B cell (primary cell): Measurements from ENCODE around the gene COL9A3. TPM values are rescaled to one million over a fixed set of nuclear protein-coding genes. Genes with fewer than 3 reads are reported as not detected.

Experiments
- ATAC-seq: fragments of 200-7000 bp; cut with Tn5 transposase; one replicate; pipeline ENCODE4 v1.10.0; 2021; ENCODE audit warnings: low read depth, mild to moderate bottlenecking, moderate number of reproducible peaks, moderate library complexity
- CTCF ChIA-PET: fragments of 350-600 bp; sonication (Branson Sonifier 250); formaldehyde crosslinking; loops from one replicate; lab custom pipeline; 2021; ENCODE audit warnings: antibody characterized with exemption, inconsistent platforms; lab: Charles Lee
- POLR2A ChIA-PET: fragments of 350-600 bp; sonication (Branson Sonifier 250); formaldehyde crosslinking; loops from one replicate; lab custom pipeline; 2021; ENCODE audit warnings: antibody characterized with exemption; lab: Charles Lee
- DNase-seq: peaks from one replicate; pipeline ENCODE4 v3.0.0; 2013
- H2AFZ ChIP-seq: 2 replicates; pipeline ENCODE4 v1.6.1; 2012; ENCODE audit warnings: mild to moderate bottlenecking, low read depth, low read length; ENCODE audit not compliant: insufficient read depth, poor library complexity, severe bottlenecking
- H3K27ac ChIP-seq, 2 donors: 1 replicate in 1 of 2; 2 replicates in 1 of 2; pipeline ENCODE4 v1.5.1; 2012 to 2013; ENCODE audit warnings: low read length in 2 of 2, mild to moderate bottlenecking in 2 of 2, moderate library complexity in 1 of 2
- H3K27me3 ChIP-seq, 4 experiments: fragments of 200-600 bp in 1 of 4; sonication (generic) in 1 of 4; replicated peaks in 1 of 4; 1 replicate in 2 of 4; 2 replicates in 2 of 4; pipeline versions ENCODE4 v1.6.1 to v1.7.0; 2013 to 2016; ENCODE audit warnings: low read length in 3 of 4, mild to moderate bottlenecking in 2 of 4, mixed read lengths in 1 of 4, moderate library complexity in 1 of 4; ENCODE audit not compliant: insufficient read depth in 4 of 4, control insufficient read depth in 3 of 4; ENCODE audit errors: control extremely low read depth in 1 of 4
- H3K36me3 ChIP-seq, 2 experiments: replicated peaks in 1 of 2; 1 replicate in 1 of 2; 2 replicates in 1 of 2; pipeline versions ENCODE4 v1.6.1 to v1.7.1; 2013; ENCODE audit warnings: low read length in 1 of 2; ENCODE audit not compliant: insufficient read depth in 2 of 2, control insufficient read depth in 1 of 2; ENCODE audit errors: control extremely low read depth in 1 of 2, extremely low read depth in 1 of 2
- H3K4me1 ChIP-seq, 2 donors: fragments of 200-600 bp in 1 of 2; sonication (generic) in 1 of 2; 1 replicate in 1 of 2; 2 replicates in 1 of 2; pipeline versions ENCODE4 v1.5.1 to v1.6.1; 2013 to 2017; ENCODE audit warnings: low read length in 2 of 2; ENCODE audit not compliant: control insufficient read depth in 2 of 2, insufficient read depth in 2 of 2
- H3K4me2 ChIP-seq: replicated peaks from 2 replicates; pipeline ENCODE3; 2012; ENCODE audit warnings: mild to moderate bottlenecking, low read depth, low read length; ENCODE audit not compliant: poor library complexity, severe bottlenecking
- H3K4me3 ChIP-seq, 5 experiments: fragments of 200-600 bp in 1 of 5; sonication (generic) in 1 of 5; 1 replicate in 3 of 5; 2 replicates in 2 of 5; pipeline versions ENCODE4 v1.5.1 to v1.7.0; 2011 to 2016; ENCODE audit warnings: low read length in 4 of 5, mild to moderate bottlenecking in 4 of 5, low read depth in 2 of 5, control low read depth in 1 of 5, moderate library complexity in 1 of 5; ENCODE audit not compliant: insufficient read depth in 1 of 5; ENCODE audit errors: control extremely low read depth in 1 of 5, extremely low read depth in 1 of 5
- H3K79me2 ChIP-seq: fragments of 200-600 bp; sonication (generic); one replicate; pipeline ENCODE4 v1.6.0; 2016; ENCODE audit warnings: low read length; ENCODE audit not compliant: control insufficient read depth, insufficient read depth
- H3K9ac ChIP-seq: fragments of 200-600 bp; sonication (generic); 2 replicates; pipeline ENCODE4 v1.6.1; 2017; ENCODE audit warnings: mild to moderate bottlenecking, low read length, moderate library complexity
- H3K9me3 ChIP-seq, 3 donors: one replicate each; pipeline versions ENCODE4 v1.6.1 to v1.7.1; 2013; ENCODE audit warnings: low read length in 2 of 3; ENCODE audit not compliant: control insufficient read depth in 2 of 3, insufficient read depth in 1 of 3; ENCODE audit errors: control extremely low read depth in 1 of 3
- H4K20me1 ChIP-seq: 2 replicates; pipeline ENCODE4 v1.6.0; 2012; ENCODE audit warnings: mild to moderate bottlenecking, low read length; ENCODE audit not compliant: insufficient read depth, control insufficient read depth, poor library complexity, severe bottlenecking
- H3K27ac Mint-ChIP-seq: one replicate; pipeline ENCODE4 v1.8.0; 2021; ENCODE audit warnings: mixed read lengths
- H3K27me3 Mint-ChIP-seq: one replicate; pipeline ENCODE4 v1.8.0; 2021; ENCODE audit warnings: mixed read lengths
- H3K4me1 Mint-ChIP-seq: one replicate; pipeline ENCODE4 v1.8.0; 2021; ENCODE audit warnings: mixed read lengths
- H3K4me3 Mint-ChIP-seq: one replicate; pipeline ENCODE4 v1.8.0; 2021; ENCODE audit warnings: mixed read lengths
- H3K9me3 Mint-ChIP-seq: one replicate; pipeline ENCODE4 v1.8.0; 2022; ENCODE audit warnings: mixed read lengths; ENCODE audit not compliant: insufficient read depth
- EZH2 ChIP-seq: IDR thresholded peaks from 2 replicates; pipeline ENCODE4 v1.6.1; 2012; ENCODE audit warnings: borderline replicate concordance, low read depth, mild to moderate bottlenecking, moderate library complexity, low read length; ENCODE audit not compliant: insufficient read depth, poor library complexity, severe bottlenecking
- WGBS: methylation state at CpG from one replicate; pipeline ENCODE4 v1.1.5; 2013; ENCODE audit warnings: missing lambda C conversion rate; ENCODE audit not compliant: insufficient coverage; 5-methylcytosine and 5-hydroxymethylcytosine counted together
- intact Hi-C: fragments of 100-400 bp; cut with micrococcal nuclease; formaldehyde crosslinking; loops from one replicate; pipeline ENCODE4 v1.10.0; 2022
- polyA plus RNA-seq: library from polyadenylated mRNA; depleted of rRNA; stranded (reverse); fragments of >200 nt; gene quantifications from 2 replicates; pipeline ENCODE4 v1.2.3, GENCODE V29; 2012
- total RNA-seq, 2 donors: library from RNA; stranded (reverse); fragments of 120-200 nt in 1 of 2; gene quantifications; 1 replicate in 1 of 2; 2 replicates in 1 of 2; pipeline versions ENCODE4 v1.2.3 to v1.2.4, GENCODE V29; 2013 to 2022
- TF ChIP-seq, protein P1 (sequence below): fragments of 200-600 bp; IDR thresholded peaks from one replicate; pipeline ENCODE4 v1.8.0; 2022; ENCODE audit warnings: antibody characterized with exemption, mild to moderate bottlenecking

Gene COL9A3
- total and polyA plus RNA-seq, 2 donors (not counting 1 experiment from before 2014, with no cell fraction given): 10.7 to 96.3 TPM

DNA sequence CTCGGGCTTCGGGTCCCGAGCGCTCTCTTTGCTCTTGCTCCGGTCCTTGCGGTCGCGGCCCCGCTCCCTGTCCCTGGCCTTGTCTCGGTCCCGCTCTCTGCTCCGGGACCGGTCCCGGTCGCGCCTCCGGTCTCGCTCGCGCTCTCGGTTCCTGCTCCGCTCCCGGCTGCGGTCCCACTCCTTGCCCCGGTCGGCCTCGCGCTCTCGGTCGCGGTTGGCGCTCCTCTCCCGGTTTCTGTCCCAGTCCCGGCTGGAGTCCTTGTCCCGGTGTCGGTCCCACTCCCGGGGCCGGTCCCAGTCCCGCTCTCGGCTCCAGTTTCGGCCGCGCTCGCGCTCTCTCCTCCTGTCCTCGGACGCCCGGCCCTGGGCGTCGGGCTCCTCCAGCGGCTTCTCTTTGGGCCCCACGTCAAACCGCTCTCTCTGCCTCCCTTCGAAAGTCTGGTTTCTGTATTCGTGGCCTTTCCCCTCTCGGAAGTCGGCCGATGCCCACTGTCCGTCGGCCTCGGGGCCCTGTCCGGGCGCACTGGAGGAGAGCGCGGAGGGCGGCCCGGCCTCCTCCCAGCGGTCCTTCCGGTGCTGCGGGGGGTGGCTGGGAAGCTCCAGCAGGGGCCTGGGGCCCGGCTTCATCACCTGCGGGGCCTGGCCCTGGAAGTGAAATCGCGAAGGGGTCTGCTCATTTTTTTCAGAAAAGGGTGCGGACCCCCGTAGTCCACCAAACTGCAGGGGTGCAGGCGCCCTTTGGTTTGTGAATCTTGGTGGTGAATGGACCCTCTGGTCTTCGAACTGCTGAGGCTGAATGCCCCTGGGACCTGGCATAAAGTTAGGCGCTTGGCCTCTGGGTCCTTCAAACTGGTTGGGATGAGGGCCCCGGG lies 62.7 kb downstream of the COL9A3 start:
- H3K4me3 ChIP-seq: no peak overlapping the region
- ChIA-PET CTCF (no interaction called here), POLR2A (no interaction called here)
- no peaks in the 10 kb centered on the region for H3K27me3 Mint-ChIP-seq
- H3K4me2 ChIP-seq: no peak overlapping the region
- H3K4me3 Mint-ChIP-seq: no peak overlapping the region
- ATAC-seq (no peak), DNase-seq (no peak)
- no peaks in the 10 kb centered on the region for H3K9me3 ChIP-seq
- 92% methylated on average over 75 of the region's 80 CpGs for WGBS
- no peak overlapping the region for H3K27ac ChIP-seq
- H4K20me1 ChIP-seq: no peaks in the 10 kb centered on the region
- peaks cover 1% of the 10 kb centered on the region for H3K4me1 Mint-ChIP-seq
- intact Hi-C loops: no loop called here
- TF ChIP-seq, protein P1, sequence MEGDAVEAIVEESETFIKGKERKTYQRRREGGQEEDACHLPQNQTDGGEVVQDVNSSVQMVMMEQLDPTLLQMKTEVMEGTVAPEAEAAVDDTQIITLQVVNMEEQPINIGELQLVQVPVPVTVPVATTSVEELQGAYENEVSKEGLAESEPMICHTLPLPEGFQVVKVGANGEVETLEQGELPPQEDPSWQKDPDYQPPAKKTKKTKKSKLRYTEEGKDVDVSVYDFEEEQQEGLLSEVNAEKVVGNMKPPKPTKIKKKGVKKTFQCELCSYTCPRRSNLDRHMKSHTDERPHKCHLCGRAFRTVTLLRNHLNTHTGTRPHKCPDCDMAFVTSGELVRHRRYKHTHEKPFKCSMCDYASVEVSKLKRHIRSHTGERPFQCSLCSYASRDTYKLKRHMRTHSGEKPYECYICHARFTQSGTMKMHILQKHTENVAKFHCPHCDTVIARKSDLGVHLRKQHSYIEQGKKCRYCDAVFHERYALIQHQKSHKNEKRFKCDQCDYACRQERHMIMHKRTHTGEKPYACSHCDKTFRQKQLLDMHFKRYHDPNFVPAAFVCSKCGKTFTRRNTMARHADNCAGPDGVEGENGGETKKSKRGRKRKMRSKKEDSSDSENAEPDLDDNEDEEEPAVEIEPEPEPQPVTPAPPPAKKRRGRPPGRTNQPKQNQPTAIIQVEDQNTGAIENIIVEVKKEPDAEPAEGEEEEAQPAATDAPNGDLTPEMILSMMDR: no peak
- no peak for TF ChIP-seq EZH2
- H3K9ac ChIP-seq: no peak overlapping the region
- H2AFZ ChIP-seq: no peak overlapping the region
- H3K9me3 Mint-ChIP-seq: no peaks in the 10 kb centered on the region
- no peak overlapping the region for H3K27ac Mint-ChIP-seq
- no peaks in the 10 kb centered on the region for H3K27me3 ChIP-seq
- peaks cover 0 to 23% of the 10 kb centered on the region in 2 experiments for H3K36me3 ChIP-seq
- peaks cover 0 to 5% of the 10 kb centered on the region in 2 donors for H3K4me1 ChIP-seq
- H3K79me2 ChIP-seq: no peaks in the 10 kb centered on the region
